CD4-positive, alpha-beta memory T cell (primary cell): ENCODE results near the gene RABGAP1L. TPM values are rescaled to one million over a fixed set of nuclear protein-coding genes. Genes with fewer than 3 reads are reported as not detected.

Experiments
- CTCF ChIA-PET: fragments of 350-600 bp; sonication (Branson Sonifier 250); formaldehyde crosslinking; loops from one replicate; lab custom pipeline; 2021; ENCODE audit warnings: inconsistent platforms; ENCODE audit not compliant: partially characterized antibody; lab: Charles Lee
- POLR2A ChIA-PET: fragments of 350-600 bp; sonication (Branson Sonifier 250); formaldehyde crosslinking; loops from one replicate; lab custom pipeline; 2021; ENCODE audit not compliant: partially characterized antibody; lab: Charles Lee
- DNase-seq, 5 donors: peaks; one replicate each; pipeline versions ENCODE4 v3.0.0 to v3.0.0-alpha.2; 2020 to 2022; ENCODE audit warnings: mixed read lengths in 1 of 5
- H3K27ac ChIP-seq: one replicate; pipeline ENCODE4 v1.7.0; 2013; ENCODE audit warnings: low read depth, low read length
- H3K27me3 ChIP-seq: 2 replicates; pipeline ENCODE4 v1.7.0; 2013; ENCODE audit warnings: mild to moderate bottlenecking, low read length, moderate library complexity; ENCODE audit not compliant: insufficient read depth
- H3K36me3 ChIP-seq: 2 replicates; pipeline ENCODE4 v1.7.0; 2013; ENCODE audit warnings: mild to moderate bottlenecking, low read length, moderate library complexity; ENCODE audit not compliant: insufficient read depth
- H3K4me1 ChIP-seq: 2 replicates; pipeline ENCODE4 v1.7.0; 2013; ENCODE audit warnings: mild to moderate bottlenecking, low read length, moderate library complexity; ENCODE audit not compliant: insufficient read depth
- H3K4me3 ChIP-seq, 2 donors: one replicate each; pipeline ENCODE4 v1.7.0; 2013; ENCODE audit warnings: low read length in 2 of 2, mild to moderate bottlenecking in 1 of 2
- H3K9me3 ChIP-seq, 2 donors: one replicate each; pipeline ENCODE4 v1.7.0; 2013; ENCODE audit warnings: low read length in 2 of 2, control low read depth in 1 of 2; ENCODE audit not compliant: control insufficient read depth in 1 of 2
- H3K27ac Mint-ChIP-seq, 7 donors: one replicate each; pipeline ENCODE4 v1.8.0; 2020 to 2021; ENCODE audit warnings: mixed read lengths in 7 of 7, mild to moderate bottlenecking in 6 of 7, inconsistent platforms in 3 of 7, moderate library complexity in 3 of 7
- H3K27me3 Mint-ChIP-seq, 2 donors: one replicate each; pipeline ENCODE4 v1.8.0; 2020 to 2021; ENCODE audit warnings: mixed read lengths in 2 of 2
- H3K36me3 Mint-ChIP-seq, 2 donors: one replicate each; pipeline ENCODE4 v1.8.0; 2020 to 2021; ENCODE audit warnings: mixed read lengths in 2 of 2, inconsistent platforms in 1 of 2, mild to moderate bottlenecking in 1 of 2
- H3K4me1 Mint-ChIP-seq, 4 donors: one replicate each; pipeline ENCODE4 v1.8.0; 2020 to 2021; ENCODE audit warnings: mixed read lengths in 4 of 4, mild to moderate bottlenecking in 1 of 4
- H3K4me3 Mint-ChIP-seq, 8 donors: one replicate each; pipeline ENCODE4 v1.8.0; 2020 to 2021; ENCODE audit warnings: mixed read lengths in 8 of 8, mild to moderate bottlenecking in 7 of 8, moderate library complexity in 6 of 8, inconsistent platforms in 3 of 8
- H3K9me3 Mint-ChIP-seq, 8 donors: one replicate each; pipeline ENCODE4 v1.8.0; 2020 to 2021; ENCODE audit warnings: mixed read lengths in 8 of 8, mild to moderate bottlenecking in 5 of 8, inconsistent platforms in 3 of 8, moderate library complexity in 1 of 8
- intact Hi-C: fragments of 100-400 bp; cut with micrococcal nuclease; formaldehyde crosslinking; loops from one replicate; pipeline ENCODE4 v1.15.1; 2023
- polyA plus RNA-seq, 2 donors: library from polyadenylated mRNA; unstranded; fragments of 300-500 nt; fragmentation: Illumina TruSeq; gene quantifications; one replicate each; pipeline ENCODE4 v1.2.3, GENCODE V29; 2021
- total RNA-seq, 2 experiments: library from RNA; stranded (reverse); gene quantifications; one replicate each; pipeline ENCODE4 v1.2.3, GENCODE V29; 2021

Gene RABGAP1L
- total and polyA plus RNA-seq, 4 experiments from 2014 or later: 75.7 to 114 (median 96.8) TPM

DNA sequence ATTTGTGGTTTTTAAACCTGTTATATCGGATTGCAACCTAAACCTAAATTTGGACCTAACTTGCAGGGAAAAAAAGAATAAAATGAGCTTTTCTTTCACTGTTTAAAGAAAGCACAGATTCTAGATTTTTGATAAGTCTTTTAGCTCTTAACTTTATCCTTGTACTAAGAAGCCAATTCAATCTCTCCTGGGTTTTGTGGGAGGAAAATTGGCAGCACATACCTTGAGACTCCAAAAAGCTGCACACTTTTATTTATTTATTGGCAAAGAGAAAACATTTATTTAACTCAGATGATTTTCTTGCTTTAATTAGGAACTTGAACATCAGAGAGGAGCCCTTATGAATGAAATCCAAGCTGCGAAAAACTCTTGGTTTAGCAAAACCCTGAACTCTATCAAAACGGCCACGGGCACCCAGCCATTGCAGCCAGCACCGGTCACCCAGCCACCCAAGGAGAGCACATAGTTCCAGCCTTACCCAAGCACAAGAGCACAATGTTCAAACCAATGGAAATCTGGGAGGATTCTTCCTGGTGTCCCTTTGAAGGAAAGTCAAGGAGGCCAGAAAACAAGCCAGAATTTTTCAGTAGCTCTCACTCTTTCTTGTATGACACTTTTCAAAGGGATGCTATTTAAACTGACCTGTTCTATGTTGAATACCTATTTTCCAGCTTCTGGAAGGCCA lies 830.4 kb downstream of the RABGAP1L start:
- peaks cover 15% of the 10 kb centered on the region for H3K4me1 ChIP-seq
- H3K36me3 Mint-ChIP-seq: peaks cover 39 to 46% of the 10 kb centered on the region in 2 donors
- no peak overlapping the region for H3K4me3 ChIP-seq
- intact Hi-C loops: loop anchor here (10.0 kb wide), 3 partner anchors 1165 to 1515 kb away; partner anchors contain the start of genes CENPL, DARS2, KLHL20 and PRDX6
- no peaks in the 10 kb centered on the region for H3K9me3 Mint-ChIP-seq
- H3K4me1 Mint-ChIP-seq: peaks cover 23 to 28% (median 25%) of the 10 kb centered on the region in 4 donors
- CTCF ChIA-PET: interaction anchor here (0.9 to 1.9 kb wide), 5 partner anchors 9 to 219 kb away, joined by 3 to 8 read pairs (median 4); no protein-coding TSS in a partner anchor
- no peaks in the 10 kb centered on the region for H3K9me3 ChIP-seq
- DNase-seq: no peak
- POLR2A ChIA-PET: interaction anchor here (0.5 to 1.9 kb wide), 8 partner anchors 10 to 190 kb away, joined by 3 to 28 read pairs (median 5); partner anchors contain the start of gene CACYBP
- H3K4me3 Mint-ChIP-seq: peak overlapping the region; percentile 83 to 92 (median 88)
- no peaks in the 10 kb centered on the region for H3K27me3 ChIP-seq
- no peaks in the 10 kb centered on the region for H3K36me3 ChIP-seq
- no peaks in the 10 kb centered on the region for H3K27me3 Mint-ChIP-seq
- peak overlapping the region; percentile 90 to 98 (median 96) for H3K27ac Mint-ChIP-seq
- peak overlapping the region; percentile 77 for H3K27ac ChIP-seq

DNA sequence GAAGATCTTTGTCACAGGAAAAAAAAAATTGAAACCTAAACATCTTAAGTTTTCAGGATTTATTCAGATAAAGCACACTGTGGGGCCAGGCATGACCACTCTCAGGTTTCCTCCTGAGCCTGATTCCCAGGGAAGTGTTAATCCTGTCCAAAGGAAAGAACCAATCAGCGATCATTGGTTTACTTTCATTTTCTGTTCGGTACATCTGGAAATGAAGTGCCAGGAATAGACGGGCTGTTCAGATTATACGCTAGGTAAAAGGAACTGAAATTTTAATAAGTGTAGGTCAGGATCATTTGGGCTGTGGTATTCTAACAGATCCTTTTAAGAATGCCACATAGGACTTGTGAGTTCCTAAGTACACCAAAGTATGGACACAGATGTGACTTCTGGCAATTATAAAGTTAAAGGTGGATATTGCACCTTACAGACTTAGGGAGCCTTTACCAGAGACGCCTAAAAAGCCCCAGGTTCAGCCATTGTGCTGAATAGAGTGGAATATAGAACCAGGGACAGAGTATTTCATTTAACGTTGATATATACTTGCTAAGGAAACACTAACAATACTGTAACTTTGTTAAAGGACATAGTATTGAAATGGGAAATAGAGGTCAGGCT lies 831.2 kb downstream of the RABGAP1L start:
- POLR2A ChIA-PET: interaction anchor here (0.9 to 1.9 kb wide), 3 partner anchors 9 to 24 kb away, joined by 4 to 28 read pairs (median 6); partner anchors contain the start of gene CACYBP
- Mint-ChIP-seq H3K9me3 (no peaks in the 10 kb centered on the region), H3K27ac (peak overlapping the region; percentile 94 to 98 (median 96)), H3K4me3 (peak overlapping the region; percentile 83 to 91 (median 90)), H3K4me1 (peaks cover 23 to 24% (median 24%) of the 10 kb centered on the region in 4 donors), H3K36me3 (peaks cover 34 to 42% of the 10 kb centered on the region in 2 donors), H3K27me3 (no peaks in the 10 kb centered on the region)
- peak in 3 of 5 donors; percentile 35 to 43 (median 39) for DNase-seq
- Histone ChIP-seq H3K27ac (peak overlapping the region; percentile 77), H3K36me3 (no peaks in the 10 kb centered on the region), H3K27me3 (no peaks in the 10 kb centered on the region), H3K9me3 (no peaks in the 10 kb centered on the region), H3K4me3 (peak overlapping the region; percentile 10 to 49), H3K4me1 (peaks cover 15% of the 10 kb centered on the region)
- intact Hi-C loops: loop anchor here (10.0 kb wide), 3 partner anchors 1166 to 1516 kb away; partner anchors contain the start of genes CENPL, DARS2, KLHL20 and PRDX6
- CTCF ChIA-PET: interaction anchor here (1.7 to 1.9 kb wide), 2 partner anchors 8 to 14 kb away, joined by 4 to 8 read pairs; no protein-coding TSS in a partner anchor

DNA sequence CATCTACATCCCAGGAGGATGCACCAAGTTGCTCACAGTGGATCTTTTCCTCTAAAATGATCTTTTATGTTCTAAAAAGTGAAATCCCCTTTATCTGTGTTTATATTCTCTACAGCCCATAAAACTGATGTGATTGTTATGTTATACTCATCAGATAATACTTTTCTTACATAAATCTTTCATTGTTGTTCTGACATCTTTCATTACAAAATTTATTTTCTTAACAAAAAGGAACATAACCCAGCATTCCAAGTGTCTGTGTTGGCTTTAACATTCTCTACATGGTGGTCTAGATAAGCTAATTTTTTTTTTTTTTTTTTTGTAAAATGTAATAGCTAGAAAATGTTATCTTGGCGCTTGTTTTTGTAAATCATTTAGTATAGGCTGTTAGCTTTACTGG lies 832.2 kb downstream of the RABGAP1L start:
- no peaks in the 10 kb centered on the region for H3K9me3 ChIP-seq
- peaks cover 26 to 40% of the 10 kb centered on the region in 2 donors for H3K36me3 Mint-ChIP-seq
- no peaks in the 10 kb centered on the region for H3K27me3 ChIP-seq
- peaks cover 23 to 24% (median 24%) of the 10 kb centered on the region in 4 donors for H3K4me1 Mint-ChIP-seq
- no peak overlapping the region for H3K4me3 ChIP-seq
- peak overlapping the region in 6 of 8 donors; percentile 22 to 59 (median 27) for H3K4me3 Mint-ChIP-seq
- DNase-seq: no peak
- CTCF ChIA-PET: interaction anchor here (1.3 to 3.6 kb wide), 2 partner anchors 8 to 26 kb away, joined by 4 to 16 read pairs; no protein-coding TSS in a partner anchor
- H3K27me3 Mint-ChIP-seq: no peaks in the 10 kb centered on the region
- POLR2A ChIA-PET: interaction anchor here (0.7 to 1.5 kb wide), 2 partner anchors 26 to 27 kb away, joined by 4 to 5 read pairs; no protein-coding TSS in a partner anchor
- H3K36me3 ChIP-seq: no peaks in the 10 kb centered on the region
- no peaks in the 10 kb centered on the region for H3K9me3 Mint-ChIP-seq
- H3K4me1 ChIP-seq: peaks cover 15% of the 10 kb centered on the region
- peak overlapping the region; percentile 3 to 82 (median 70) for H3K27ac Mint-ChIP-seq
- H3K27ac ChIP-seq: no peak overlapping the region
- intact Hi-C loops: loop anchor here (10.0 kb wide), 3 partner anchors 1167 to 1517 kb away; partner anchors contain the start of genes CENPL, DARS2, KLHL20 and PRDX6

DNA sequence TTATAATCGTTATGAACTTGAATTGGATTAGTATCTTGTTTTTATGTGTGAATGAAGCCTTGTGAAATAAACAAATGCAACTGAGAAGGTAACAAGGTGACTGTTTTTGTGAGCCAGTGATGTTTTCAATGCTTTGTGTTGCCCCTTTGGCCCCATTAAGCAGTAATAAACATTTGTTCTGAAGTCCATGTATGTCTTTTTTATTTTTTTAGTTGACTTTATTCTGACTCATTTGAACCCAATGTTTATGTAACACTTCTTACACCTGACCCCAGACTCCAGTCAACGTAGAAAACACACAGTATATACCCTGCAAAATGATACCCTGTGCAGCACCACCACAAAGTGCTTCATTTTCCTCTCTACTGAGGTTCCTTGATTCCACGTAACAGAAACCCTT lies 835.8 kb downstream of the RABGAP1L start:
- Mint-ChIP-seq H3K9me3 (no peaks in the 10 kb centered on the region), H3K27me3 (no peaks in the 10 kb centered on the region), H3K4me3 (no peak overlapping the region), H3K36me3 (peaks cover 0 to 16% of the 10 kb centered on the region in 2 donors), H3K4me1 (peaks cover 9 to 19% (median 12%) of the 10 kb centered on the region in 4 donors), H3K27ac (peak overlapping the region in 1 of 7 donors; percentile 38)
- ChIA-PET POLR2A (interaction anchor here (0.9 to 1.5 kb wide), 4 partner anchors 28 to 195 kb away, joined by 3 to 6 read pairs (median 4); partner anchors contain the start of gene MRPS14), CTCF (interaction anchor here (0.7 to 5.0 kb wide), 3 partner anchors 11 to 224 kb away, joined by 3 to 55 read pairs (median 4); no protein-coding TSS in a partner anchor)
- Histone ChIP-seq H3K4me1 (peaks cover 20% of the 10 kb centered on the region), H3K27ac (no peak overlapping the region), H3K4me3 (no peak overlapping the region), H3K9me3 (no peaks in the 10 kb centered on the region), H3K36me3 (no peaks in the 10 kb centered on the region), H3K27me3 (no peaks in the 10 kb centered on the region)
- intact Hi-C loops: loop anchor here (5.0 to 10.0 kb wide), 4 partner anchors 738 to 1520 kb away; partner anchors contain the start of genes CENPL, DARS2, KLHL20 and PRDX6
- no peak for DNase-seq

DNA sequence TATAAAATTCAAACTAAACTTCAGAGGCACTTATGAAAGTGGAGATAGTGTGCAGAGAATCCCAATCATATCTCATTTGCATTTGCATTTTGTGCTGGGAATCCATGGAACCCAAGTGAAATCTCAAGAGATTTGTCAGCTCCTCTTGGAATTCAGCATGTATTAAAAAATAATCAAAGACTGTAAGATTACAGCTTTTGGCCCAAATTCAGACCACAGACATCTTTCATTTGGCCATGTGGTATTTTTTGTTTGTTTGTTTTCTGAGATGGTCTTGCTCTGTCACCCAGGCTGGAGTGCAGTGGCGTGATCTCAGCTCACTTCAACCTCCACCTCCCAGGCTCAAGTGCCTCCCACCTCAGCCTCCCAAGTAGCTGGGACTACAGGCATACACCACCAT lies 836.6 kb downstream of the RABGAP1L start:
- Histone ChIP-seq H3K4me3 (no peak overlapping the region), H3K4me1 (peaks cover 23% of the 10 kb centered on the region), H3K9me3 (no peaks in the 10 kb centered on the region), H3K36me3 (no peaks in the 10 kb centered on the region), H3K27me3 (no peaks in the 10 kb centered on the region), H3K27ac (no peak overlapping the region)
- H3K4me1 Mint-ChIP-seq: peaks cover 10 to 17% (median 12%) of the 10 kb centered on the region in 4 donors
- no peaks in the 10 kb centered on the region for H3K9me3 Mint-ChIP-seq
- intact Hi-C loops: loop anchor here (5.0 to 10.0 kb wide), 4 partner anchors 739 to 1521 kb away; partner anchors contain the start of genes CENPL, DARS2, KLHL20 and PRDX6
- ChIA-PET CTCF (interaction anchor here (0.7 to 5.0 kb wide), 5 partner anchors 11 to 224 kb away, joined by 3 to 55 read pairs (median 4); no protein-coding TSS in a partner anchor), POLR2A (interaction anchor here (0.9 to 1.5 kb wide), 5 partner anchors 28 to 197 kb away, joined by 3 to 6 read pairs (median 4); partner anchors contain the start of gene MRPS14)
- peak overlapping the region in 1 of 7 donors; percentile 31 for H3K27ac Mint-ChIP-seq
- H3K36me3 Mint-ChIP-seq: peaks cover 0 to 9% of the 10 kb centered on the region in 2 donors
- no peak overlapping the region for H3K4me3 Mint-ChIP-seq
- no peaks in the 10 kb centered on the region for H3K27me3 Mint-ChIP-seq
- DNase-seq: no peak

DNA sequence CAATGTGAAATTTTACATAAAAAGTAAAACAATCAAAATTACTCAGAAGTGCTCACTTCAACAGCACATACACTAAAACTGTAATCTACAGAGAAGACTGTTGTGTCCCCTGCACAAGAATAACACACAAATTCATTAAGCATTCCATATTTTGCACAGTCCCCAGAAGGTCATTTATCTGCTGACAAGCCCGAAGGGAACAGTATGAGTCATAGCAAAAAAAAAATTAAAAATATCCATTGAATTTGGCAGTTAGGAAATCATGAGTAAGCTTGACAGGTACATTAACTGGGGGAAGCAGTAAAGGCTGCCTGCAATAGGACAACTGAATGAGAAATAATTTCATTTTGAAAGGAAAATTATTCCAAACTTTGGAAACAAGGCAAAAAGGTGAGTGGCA lies 837.2 kb downstream of the RABGAP1L start:
- peak overlapping the region in 2 of 7 donors; percentile 1 to 59 for H3K27ac Mint-ChIP-seq
- no peaks in the 10 kb centered on the region for H3K9me3 ChIP-seq
- H3K9me3 Mint-ChIP-seq: no peaks in the 10 kb centered on the region
- H3K27me3 Mint-ChIP-seq: no peaks in the 10 kb centered on the region
- DNase-seq: no peak
- peaks cover 0 to 7% of the 10 kb centered on the region in 2 donors for H3K36me3 Mint-ChIP-seq
- peaks cover 24% of the 10 kb centered on the region for H3K4me1 ChIP-seq
- ChIA-PET CTCF (interaction anchor here (1.1 to 5.0 kb wide), 4 partner anchors 12 to 113 kb away, joined by 3 to 55 read pairs (median 4); no protein-coding TSS in a partner anchor), POLR2A (interaction anchor here (1.2 to 5.1 kb wide), 4 partner anchors 12 to 197 kb away, joined by 3 to 315 read pairs (median 4); partner anchors contain the start of gene MRPS14)
- H3K4me1 Mint-ChIP-seq: peaks cover 12 to 23% (median 15%) of the 10 kb centered on the region in 4 donors
- intact Hi-C loops: loop anchor here (5.0 to 10.0 kb wide), 4 partner anchors 739 to 1522 kb away; partner anchors contain the start of genes CENPL, DARS2, KLHL20 and PRDX6
- H3K4me3 Mint-ChIP-seq: no peak overlapping the region
- no peak overlapping the region for H3K4me3 ChIP-seq
- no peaks in the 10 kb centered on the region for H3K36me3 ChIP-seq
- H3K27me3 ChIP-seq: no peaks in the 10 kb centered on the region
- no peak overlapping the region for H3K27ac ChIP-seq
